NB4 (cell line): ENCODE results near the gene DOCK8.
"Not testable (repeated sequence)": the region's sequence is repeated elsewhere in the genome, so short reads cannot be mapped to it uniquely, and the experiment has no call there.

ENCODE experiments used
- DNase-seq: peaks from one replicate; pipeline ENCODE4 v3.0.0; 2010; ENCODE audit warnings: low read depth
- H3K4me3 ChIP-seq: one replicate; pipeline ENCODE4 v1.5.1; 2011; ENCODE audit warnings: mild to moderate bottlenecking, low read depth, low read length, moderate library complexity
- CTCF ChIP-seq: IDR thresholded peaks from one replicate; pipeline ENCODE4 v1.5.1; 2012; ENCODE audit warnings: low read depth, low read length
- MAX ChIP-seq: IDR thresholded peaks from 2 replicates; pipeline ENCODE4 v1.6.1; 2011; ENCODE audit warnings: low read depth, low read length
- MYC ChIP-seq: IDR thresholded peaks from 2 replicates; pipeline ENCODE4 v1.6.1; 2011; ENCODE audit warnings: low read depth, low read length
- POLR2A ChIP-seq: IDR thresholded peaks from 2 replicates; pipeline ENCODE4 v1.6.1; 2011; ENCODE audit warnings: mild to moderate bottlenecking; ENCODE audit not compliant: insufficient read length; ENCODE audit errors: extremely low read depth

Gene DOCK8

GRCh38 chr9:405341-405740 is 190.7 kb downstream of the DOCK8 start:
- TF ChIP-seq MYC (no peak), CTCF (no peak), MAX (no peak), POLR2A (no peak)
- DNase-seq, result no peak
- no peak overlapping the region for H3K4me3 ChIP-seq

- no peak overlapping the region for H3K4me3 ChIP-seq
- DNase-seq, result no peak
- TF ChIP-seq MAX (no peak), MYC (no peak), POLR2A (no peak), CTCF (no peak)
Measured at GRCh38 chr9:406886-407654, 192.4 kb downstream of the DOCK8 start.

GRCh38 chr9:409655-410054 is 195.0 kb downstream of the DOCK8 start:
- H3K4me3 ChIP-seq, result not testable (repeated sequence)

GRCh38 chr9:414595-414994 is 199.9 kb downstream of the DOCK8 start:
- DNase-seq, result no peak
- TF ChIP-seq MYC (no peak), MAX (no peak), POLR2A (no peak), CTCF (no peak)
- no peak overlapping the region for H3K4me3 ChIP-seq

More at GRCh38 chr9:409655-410054, 195.0 kb downstream of the DOCK8 start:
- not testable (repeated sequence) for DNase-seq

- no peak for TF ChIP-seq POLR2A
- TF ChIP-seq MAX, result no peak
- TF ChIP-seq MYC, result no peak
- TF ChIP-seq CTCF, result no peak
- DNase-seq, result no peak
- no peak overlapping the region for H3K4me3 ChIP-seq
Measured at GRCh38 chr9:419571-420171, 205.0 kb downstream of the DOCK8 start.

GRCh38 chr9:421896-422295 is 207.2 kb downstream of the DOCK8 start:
- TF ChIP-seq MAX (no peak), POLR2A (no peak), MYC (no peak), CTCF (no peak)
- H3K4me3 ChIP-seq, result no peak overlapping the region
- no peak for DNase-seq
